ENCODE measurements around the gene SDE2. TPM values are rescaled to one million over a fixed set of nuclear protein-coding genes. Genes with fewer than 3 reads are reported as not detected.

The SDE2 gene
- total and polyA plus RNA-seq, 2 of the 8 experiments (the other 6 are each of a cell fraction or from before 2014, with no cell fraction given) = 8.5 to 16.7 TPM

DNA sequence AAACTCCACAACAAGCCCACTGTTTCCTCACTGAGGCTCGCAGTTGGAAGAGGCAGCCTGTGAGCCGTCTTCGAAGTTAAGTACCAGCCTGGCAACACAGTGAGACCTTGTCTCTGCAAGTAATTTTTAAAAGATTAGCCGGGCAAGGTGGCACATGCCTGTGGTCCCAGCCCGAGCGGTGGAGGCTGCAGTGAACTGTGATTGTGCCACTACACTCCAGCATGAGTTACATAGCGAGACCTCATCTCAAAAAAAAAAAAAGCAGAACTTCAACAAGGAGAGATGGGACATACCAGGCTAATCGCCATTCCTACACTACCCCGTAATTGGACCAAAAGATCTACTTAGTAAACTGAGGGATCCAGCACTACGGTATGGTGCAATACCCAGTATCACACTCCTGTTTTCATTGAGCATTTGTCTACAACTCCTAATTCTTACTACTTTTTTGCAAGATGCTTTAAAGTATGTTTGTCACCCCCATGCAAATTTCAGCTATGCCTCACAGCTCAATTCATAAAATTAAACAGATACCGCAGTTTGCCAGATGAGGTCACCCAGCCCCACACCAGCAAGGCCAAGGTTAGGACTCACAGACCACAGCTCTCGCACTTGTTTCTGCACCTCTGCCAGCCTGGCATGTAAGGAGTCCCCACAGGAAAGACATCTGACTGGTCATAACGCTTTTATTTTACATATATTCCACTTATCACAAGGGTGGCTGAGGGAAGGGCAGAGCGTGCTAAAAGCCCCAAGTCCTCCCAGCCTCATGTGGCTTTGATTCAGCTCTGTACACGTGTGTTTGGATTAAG, 21.0 kb downstream of the SDE2 start (continued):
- TF ChIP-seq, protein P1, sequence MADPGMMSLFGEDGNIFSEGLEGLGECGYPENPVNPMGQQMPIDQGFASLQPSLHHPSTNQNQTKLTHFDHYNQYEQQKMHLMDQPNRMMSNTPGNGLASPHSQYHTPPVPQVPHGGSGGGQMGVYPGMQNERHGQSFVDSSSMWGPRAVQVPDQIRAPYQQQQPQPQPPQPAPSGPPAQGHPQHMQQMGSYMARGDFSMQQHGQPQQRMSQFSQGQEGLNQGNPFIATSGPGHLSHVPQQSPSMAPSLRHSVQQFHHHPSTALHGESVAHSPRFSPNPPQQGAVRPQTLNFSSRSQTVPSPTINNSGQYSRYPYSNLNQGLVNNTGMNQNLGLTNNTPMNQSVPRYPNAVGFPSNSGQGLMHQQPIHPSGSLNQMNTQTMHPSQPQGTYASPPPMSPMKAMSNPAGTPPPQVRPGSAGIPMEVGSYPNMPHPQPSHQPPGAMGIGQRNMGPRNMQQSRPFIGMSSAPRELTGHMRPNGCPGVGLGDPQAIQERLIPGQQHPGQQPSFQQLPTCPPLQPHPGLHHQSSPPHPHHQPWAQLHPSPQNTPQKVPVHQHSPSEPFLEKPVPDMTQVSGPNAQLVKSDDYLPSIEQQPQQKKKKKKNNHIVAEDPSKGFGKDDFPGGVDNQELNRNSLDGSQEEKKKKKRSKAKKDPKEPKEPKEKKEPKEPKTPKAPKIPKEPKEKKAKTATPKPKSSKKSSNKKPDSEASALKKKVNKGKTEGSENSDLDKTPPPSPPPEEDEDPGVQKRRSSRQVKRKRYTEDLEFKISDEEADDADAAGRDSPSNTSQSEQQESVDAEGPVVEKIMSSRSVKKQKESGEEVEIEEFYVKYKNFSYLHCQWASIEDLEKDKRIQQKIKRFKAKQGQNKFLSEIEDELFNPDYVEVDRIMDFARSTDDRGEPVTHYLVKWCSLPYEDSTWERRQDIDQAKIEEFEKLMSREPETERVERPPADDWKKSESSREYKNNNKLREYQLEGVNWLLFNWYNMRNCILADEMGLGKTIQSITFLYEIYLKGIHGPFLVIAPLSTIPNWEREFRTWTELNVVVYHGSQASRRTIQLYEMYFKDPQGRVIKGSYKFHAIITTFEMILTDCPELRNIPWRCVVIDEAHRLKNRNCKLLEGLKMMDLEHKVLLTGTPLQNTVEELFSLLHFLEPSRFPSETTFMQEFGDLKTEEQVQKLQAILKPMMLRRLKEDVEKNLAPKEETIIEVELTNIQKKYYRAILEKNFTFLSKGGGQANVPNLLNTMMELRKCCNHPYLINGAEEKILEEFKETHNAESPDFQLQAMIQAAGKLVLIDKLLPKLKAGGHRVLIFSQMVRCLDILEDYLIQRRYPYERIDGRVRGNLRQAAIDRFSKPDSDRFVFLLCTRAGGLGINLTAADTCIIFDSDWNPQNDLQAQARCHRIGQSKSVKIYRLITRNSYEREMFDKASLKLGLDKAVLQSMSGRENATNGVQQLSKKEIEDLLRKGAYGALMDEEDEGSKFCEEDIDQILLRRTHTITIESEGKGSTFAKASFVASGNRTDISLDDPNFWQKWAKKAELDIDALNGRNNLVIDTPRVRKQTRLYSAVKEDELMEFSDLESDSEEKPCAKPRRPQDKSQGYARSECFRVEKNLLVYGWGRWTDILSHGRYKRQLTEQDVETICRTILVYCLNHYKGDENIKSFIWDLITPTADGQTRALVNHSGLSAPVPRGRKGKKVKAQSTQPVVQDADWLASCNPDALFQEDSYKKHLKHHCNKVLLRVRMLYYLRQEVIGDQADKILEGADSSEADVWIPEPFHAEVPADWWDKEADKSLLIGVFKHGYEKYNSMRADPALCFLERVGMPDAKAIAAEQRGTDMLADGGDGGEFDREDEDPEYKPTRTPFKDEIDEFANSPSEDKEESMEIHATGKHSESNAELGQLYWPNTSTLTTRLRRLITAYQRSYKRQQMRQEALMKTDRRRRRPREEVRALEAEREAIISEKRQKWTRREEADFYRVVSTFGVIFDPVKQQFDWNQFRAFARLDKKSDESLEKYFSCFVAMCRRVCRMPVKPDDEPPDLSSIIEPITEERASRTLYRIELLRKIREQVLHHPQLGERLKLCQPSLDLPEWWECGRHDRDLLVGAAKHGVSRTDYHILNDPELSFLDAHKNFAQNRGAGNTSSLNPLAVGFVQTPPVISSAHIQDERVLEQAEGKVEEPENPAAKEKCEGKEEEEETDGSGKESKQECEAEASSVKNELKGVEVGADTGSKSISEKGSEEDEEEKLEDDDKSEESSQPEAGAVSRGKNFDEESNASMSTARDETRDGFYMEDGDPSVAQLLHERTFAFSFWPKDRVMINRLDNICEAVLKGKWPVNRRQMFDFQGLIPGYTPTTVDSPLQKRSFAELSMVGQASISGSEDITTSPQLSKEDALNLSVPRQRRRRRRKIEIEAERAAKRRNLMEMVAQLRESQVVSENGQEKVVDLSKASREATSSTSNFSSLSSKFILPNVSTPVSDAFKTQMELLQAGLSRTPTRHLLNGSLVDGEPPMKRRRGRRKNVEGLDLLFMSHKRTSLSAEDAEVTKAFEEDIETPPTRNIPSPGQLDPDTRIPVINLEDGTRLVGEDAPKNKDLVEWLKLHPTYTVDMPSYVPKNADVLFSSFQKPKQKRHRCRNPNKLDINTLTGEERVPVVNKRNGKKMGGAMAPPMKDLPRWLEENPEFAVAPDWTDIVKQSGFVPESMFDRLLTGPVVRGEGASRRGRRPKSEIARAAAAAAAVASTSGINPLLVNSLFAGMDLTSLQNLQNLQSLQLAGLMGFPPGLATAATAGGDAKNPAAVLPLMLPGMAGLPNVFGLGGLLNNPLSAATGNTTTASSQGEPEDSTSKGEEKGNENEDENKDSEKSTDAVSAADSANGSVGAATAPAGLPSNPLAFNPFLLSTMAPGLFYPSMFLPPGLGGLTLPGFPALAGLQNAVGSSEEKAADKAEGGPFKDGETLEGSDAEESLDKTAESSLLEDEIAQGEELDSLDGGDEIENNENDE (IDR thresholded peaks at IDR 0.05; ENCODE audit: insufficient replicate concordance, low read length) = no peak
- no peak for TF ChIP-seq RNF2 (IDR thresholded peaks at IDR 0.05; ENCODE audit: borderline replicate concordance, low read depth, low read length, missing control alignments, poor library complexity, severe bottlenecking)
- TF ChIP-seq RFX5 (IDR thresholded peaks at IDR 0.05; ENCODE audit: borderline replicate concordance, low read depth, low read length) = no peak
- no peak for TF ChIP-seq RBBP5 (IDR thresholded peaks at IDR 0.05; ENCODE audit: borderline replicate concordance, low read depth, low read length)
- TF ChIP-seq SRF (IDR thresholded peaks at IDR 0.05; ENCODE audit: low read depth, low read length) = no peak

All from H1 (cell line).